GM18507 (cell line): Measurements from ENCODE around the gene ZC2HC1C.
"Not testable (repeated sequence)": the region's sequence is repeated elsewhere in the genome, so short reads cannot be mapped to it uniquely, and the experiment has no call there.

Source experiments
- DNase-seq: peaks from one replicate; pipeline ENCODE4 v3.0.0; 2011; ENCODE audit warnings: low read depth; ENCODE audit not compliant: insufficient read length; ENCODE audit errors: extremely low spot score
- FAIRE-seq: peaks from 2 replicates; lab custom pipeline; 2011; peaks lifted over from hg19 to GRCh38; lab: Jason Lieb, UNC

ZC2HC1C gene

GRCh38 chr14:75051556-75051899 lies 17.9 kb upstream of the ZC2HC1C start:
- DNase-seq (no peak), FAIRE-seq (no peak)

- FAIRE-seq, result no peak
- no peak for DNase-seq
Measured at GRCh38 chr14:75053396-75054291, 15.8 kb upstream of the ZC2HC1C start.

GRCh38 chr14:75054421-75054820 lies 15.0 kb upstream of the ZC2HC1C start:
- FAIRE-seq (no peak), DNase-seq (no peak)

GRCh38 chr14:75059642-75060041 lies 9.8 kb upstream of the ZC2HC1C start:
- FAIRE-seq (no peak), DNase-seq (no peak)

GRCh38 chr14:75060420-75060819 lies 9.0 kb upstream of the ZC2HC1C start:
- DNase-seq (no peak), FAIRE-seq (no peak)

GRCh38 chr14:75063013-75063412 lies 6.4 kb upstream of the ZC2HC1C start:
- no peak for DNase-seq
- no peak for FAIRE-seq

GRCh38 chr14:75063491-75064204 lies 5.8 kb upstream of the ZC2HC1C start, which contains the start of gene ACYP1:
Gene ACYP1 (minus strand): TSS chr14:75064024. CDS start chr14:75063553, 471 bp downstream.
- peak; percentile 91 for FAIRE-seq
- DNase-seq, result peak; percentile 74

GRCh38 chr14:75064205-75064567 lies 5.3 kb upstream of the ZC2HC1C start:
- no peak for FAIRE-seq
- DNase-seq, result no peak

GRCh38 chr14:75066691-75067090 lies 2.8 kb upstream of the ZC2HC1C start:
- FAIRE-seq, result no peak
- DNase-seq, result no peak

- FAIRE-seq, result no peak
- DNase-seq, result no peak
Measured at GRCh38 chr14:75067212-75067611, 2.2 kb upstream of the ZC2HC1C start.

- FAIRE-seq, DNase-seq: not testable (repeated sequence)
Measured at GRCh38 chr14:75067765-75068164, 1.7 kb upstream of the ZC2HC1C start.

- FAIRE-seq, result no peak
- DNase-seq, result no peak
Measured at GRCh38 chr14:75068294-75069120, 934 bp upstream of the ZC2HC1C start.

- DNase-seq, result no peak
- no peak for FAIRE-seq
Measured at GRCh38 chr14:75069811-75070145, 337 bp downstream of the ZC2HC1C start.

- no peak for FAIRE-seq
- DNase-seq, result no peak
Measured at GRCh38 chr14:75070383-75070782, 942 bp downstream of the ZC2HC1C start.

- no peak for FAIRE-seq
Measured at GRCh38 chr14:75077794-75078193, 8.4 kb downstream of the ZC2HC1C start.

GRCh38 chr14:75079521-75079920 lies 10.1 kb downstream of the ZC2HC1C start:
- no peak for FAIRE-seq
- no peak for DNase-seq

More at GRCh38 chr14:75077794-75078193, 8.4 kb downstream of the ZC2HC1C start:
- DNase-seq, result no peak

GRCh38 chr14:75081660-75082229 lies 12.3 kb downstream of the ZC2HC1C start:
- FAIRE-seq (no peak), DNase-seq (no peak)

GRCh38 chr14:75083271-75083670 lies 13.8 kb downstream of the ZC2HC1C start:
- FAIRE-seq, result no peak

GRCh38 chr14:75084513-75084912 lies 15.1 kb downstream of the ZC2HC1C start:
- no peak for DNase-seq
- FAIRE-seq, result no peak

More at GRCh38 chr14:75083271-75083670, 13.8 kb downstream of the ZC2HC1C start:
- no peak for DNase-seq

GRCh38 chr14:75088153-75088552 lies 18.7 kb downstream of the ZC2HC1C start:
- no peak for DNase-seq
- FAIRE-seq, result no peak
